ENCODE measurements around the gene CATSPER1.

Gene CATSPER1

GRCh38 chr11:66064571-66064970 lies 38.3 kb upstream of the CATSPER1 start:
- no peak overlapping the region for H3K4me3 ChIP-seq (ENCODE audit: low read depth, low read length)
- no peak for TF ChIP-seq CTCF (IDR thresholded peaks at IDR 0.05; ENCODE audit: low read depth, low read length, missing control alignments)
- DNase-seq (ENCODE audit: low read depth) = no peak

- no peak for TF ChIP-seq CTCF (IDR thresholded peaks at IDR 0.05; ENCODE audit: low read depth, low read length, missing control alignments)
- DNase-seq (ENCODE audit: low read depth) = no peak
- H3K4me3 ChIP-seq (ENCODE audit: low read depth, low read length) = no peak overlapping the region
Observed at GRCh38 chr11:66063900-66064299, 37.6 kb upstream of the CATSPER1 start.

DNA sequence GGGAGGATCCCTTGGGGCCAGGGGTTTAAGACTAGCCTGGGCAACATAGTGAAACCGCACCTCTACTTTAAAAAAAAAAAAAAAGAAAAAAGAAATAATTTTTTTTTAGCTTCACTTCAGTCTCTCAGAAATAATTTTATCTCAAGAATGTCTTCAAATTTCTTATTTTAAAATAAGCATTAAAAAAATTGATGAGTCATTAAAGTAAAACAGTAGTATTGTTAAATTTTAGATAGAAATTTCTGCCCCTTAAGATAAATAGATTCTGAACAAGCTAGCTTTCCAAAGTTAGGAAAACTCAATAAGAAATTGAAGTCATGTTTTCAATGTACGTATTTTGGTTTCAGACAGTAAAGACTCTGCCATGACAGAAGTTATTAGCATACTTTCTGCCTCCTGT lies 36.1 kb upstream of the CATSPER1 start:
- TF ChIP-seq CTCF (IDR thresholded peaks at IDR 0.05; ENCODE audit: low read depth, low read length, missing control alignments) = no peak
- DNase-seq (ENCODE audit: low read depth) = no peak
- no peak overlapping the region for H3K4me3 ChIP-seq (ENCODE audit: low read depth, low read length)

- no peak overlapping the region for H3K4me3 ChIP-seq (ENCODE audit: low read depth, low read length)
- DNase-seq (ENCODE audit: low read depth) = no peak
- no peak for TF ChIP-seq CTCF (IDR thresholded peaks at IDR 0.05; ENCODE audit: low read depth, low read length, missing control alignments)
Observed at GRCh38 chr11:66061268-66061667, 35.0 kb upstream of the CATSPER1 start.

GRCh38 chr11:66059966-66060680 lies 33.8 kb upstream of the CATSPER1 start:
- TF ChIP-seq CTCF (IDR thresholded peaks at IDR 0.05; ENCODE audit: low read depth, low read length, missing control alignments) = no peak
- no peak for DNase-seq (ENCODE audit: low read depth)

GRCh38 chr11:66056501-66056900 lies 30.2 kb upstream of the CATSPER1 start:
- no peak for DNase-seq (ENCODE audit: low read depth)
- no peak for TF ChIP-seq CTCF (IDR thresholded peaks at IDR 0.05; ENCODE audit: low read depth, low read length, missing control alignments)
- no peak overlapping the region for H3K4me3 ChIP-seq (ENCODE audit: low read depth, low read length)

More at GRCh38 chr11:66059966-66060680, 33.8 kb upstream of the CATSPER1 start:
- no peak overlapping the region for H3K4me3 ChIP-seq (ENCODE audit: low read depth, low read length)

- no peak for TF ChIP-seq CTCF (IDR thresholded peaks at IDR 0.05; ENCODE audit: low read depth, low read length, missing control alignments)
- H3K4me3 ChIP-seq (ENCODE audit: low read depth, low read length) = no peak overlapping the region
Observed at GRCh38 chr11:66055021-66055420, 28.7 kb upstream of the CATSPER1 start.

More at GRCh38 chr11:66055021-66055420, 28.7 kb upstream of the CATSPER1 start:
- no peak for DNase-seq (ENCODE audit: low read depth)
